Activated CD4-positive, alpha-beta T cell treated with anti-CD3 and anti-CD28 coated beads, Interleukin-2, amount 50 U/mL, for 24 hours (primary cell): ENCODE results near the gene CBX5.
A peak's percentile ranks its signal among the peaks of the same experiment; 100 is the strongest.
"Not testable (repeated sequence)": the region's sequence is repeated elsewhere in the genome, so short reads cannot be mapped to it uniquely, and the experiment has no call there.

Experiments used
- DNase-seq, 2 donors: peaks; one replicate each; pipeline ENCODE4 v3.0.0-alpha.2; 2020; ENCODE audit warnings: low read depth in 1 of 2, low spot score in 1 of 2

Gene CBX5

GRCh38 chr12:54200412-54200811 is 79.5 kb downstream of the CBX5 start:
- DNase-seq: no peak

DNA sequence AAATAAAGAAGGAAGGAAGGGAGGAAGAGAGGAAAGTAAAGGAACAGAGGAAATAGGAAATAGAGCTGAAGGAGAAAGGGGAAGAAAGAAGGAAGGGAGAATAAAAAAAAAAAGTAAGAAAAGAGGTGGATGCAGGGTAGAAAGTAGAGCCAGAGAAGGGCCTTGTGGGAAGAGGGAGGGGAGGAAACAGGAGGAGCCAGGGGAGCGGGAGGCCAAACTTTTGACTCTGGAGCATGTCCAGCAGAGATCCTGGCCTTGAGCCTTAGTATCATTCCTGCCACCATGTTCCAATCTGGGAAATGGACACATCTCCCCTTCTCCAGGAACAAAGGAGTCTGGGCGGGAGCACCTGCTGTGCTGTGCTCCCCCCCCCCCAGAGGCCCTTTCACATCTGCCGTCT is 80.0 kb downstream of the CBX5 start:
- DNase-seq: no peak

DNA sequence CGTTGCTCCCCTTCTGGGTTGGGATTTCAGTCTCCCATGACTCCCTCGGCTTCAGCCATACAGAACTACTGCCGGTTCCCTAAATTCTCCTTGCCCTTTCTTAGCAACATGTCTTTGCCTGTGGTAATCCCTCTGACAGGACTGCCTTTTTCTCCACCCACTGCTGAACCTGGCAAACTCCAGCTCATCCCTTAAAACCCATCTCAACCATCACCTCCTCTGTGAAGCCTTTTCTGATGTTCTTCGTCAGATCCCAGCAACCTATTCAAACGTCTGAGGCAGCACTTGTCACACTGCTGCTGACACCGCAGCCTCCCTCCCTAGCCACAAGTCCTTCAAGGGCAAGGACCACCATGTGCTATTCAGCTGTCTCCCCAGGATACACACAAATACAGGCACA is 80.9 kb downstream of the CBX5 start:
- no peak for DNase-seq

DNA sequence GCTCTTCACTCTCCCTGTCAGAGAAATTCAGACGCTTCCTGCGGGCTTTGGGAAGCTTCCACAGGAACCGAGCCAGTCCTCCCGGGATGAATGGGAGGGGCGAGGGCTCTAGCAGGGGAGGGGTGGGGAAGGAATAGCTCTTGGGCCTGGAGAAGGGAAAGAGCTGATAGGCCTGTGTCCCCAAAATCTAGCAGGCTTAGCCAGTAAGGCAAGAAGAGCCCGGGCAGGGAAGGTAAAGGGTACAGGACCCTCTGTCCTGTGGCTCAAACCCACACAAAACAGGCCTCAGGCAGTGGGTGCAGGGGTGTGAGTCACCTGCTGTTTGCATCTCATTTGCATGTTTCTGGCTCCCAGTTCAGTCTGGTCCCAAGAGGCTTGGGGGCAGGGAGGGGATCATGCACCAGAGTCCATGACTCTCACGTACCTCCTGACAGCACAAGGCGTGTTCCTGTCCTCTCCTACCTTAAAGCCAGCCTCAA is 82.5 kb downstream of the CBX5 start:
- DNase-seq: no peak

- DNase-seq: no peak
Measured at GRCh38 chr12:54197010-54197409, 82.9 kb downstream of the CBX5 start.

GRCh38 chr12:54196396-54196795 is 83.5 kb downstream of the CBX5 start:
- no peak for DNase-seq

- no peak for DNase-seq
Measured at GRCh38 chr12:54195737-54196347, 84.1 kb downstream of the CBX5 start.

GRCh38 chr12:54195080-54195736 is 84.7 kb downstream of the CBX5 start:
- DNase-seq: no peak

DNA sequence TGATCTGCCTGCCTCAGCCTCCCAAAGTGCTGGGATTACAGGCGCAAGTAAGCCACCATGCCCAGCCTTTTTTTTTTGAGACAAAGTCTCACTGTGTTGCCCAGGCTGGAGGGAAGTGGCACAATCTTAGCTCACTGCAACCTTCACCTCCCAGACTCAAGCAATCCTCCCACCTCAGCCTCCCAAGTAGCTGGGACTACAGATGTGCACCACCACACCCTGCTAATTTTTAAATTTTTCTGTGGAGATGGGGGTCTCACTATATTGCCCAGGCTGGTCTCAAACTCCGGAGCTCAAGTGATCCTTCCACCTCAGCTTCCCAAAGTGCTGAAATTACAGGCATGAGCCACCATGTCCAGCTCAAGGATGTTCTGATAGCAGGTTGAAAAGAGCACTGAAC is 85.3 kb downstream of the CBX5 start:
- not testable (repeated sequence) for DNase-seq

GRCh38 chr12:54193434-54193833 is 86.5 kb downstream of the CBX5 start:
- DNase-seq: no peak

DNA sequence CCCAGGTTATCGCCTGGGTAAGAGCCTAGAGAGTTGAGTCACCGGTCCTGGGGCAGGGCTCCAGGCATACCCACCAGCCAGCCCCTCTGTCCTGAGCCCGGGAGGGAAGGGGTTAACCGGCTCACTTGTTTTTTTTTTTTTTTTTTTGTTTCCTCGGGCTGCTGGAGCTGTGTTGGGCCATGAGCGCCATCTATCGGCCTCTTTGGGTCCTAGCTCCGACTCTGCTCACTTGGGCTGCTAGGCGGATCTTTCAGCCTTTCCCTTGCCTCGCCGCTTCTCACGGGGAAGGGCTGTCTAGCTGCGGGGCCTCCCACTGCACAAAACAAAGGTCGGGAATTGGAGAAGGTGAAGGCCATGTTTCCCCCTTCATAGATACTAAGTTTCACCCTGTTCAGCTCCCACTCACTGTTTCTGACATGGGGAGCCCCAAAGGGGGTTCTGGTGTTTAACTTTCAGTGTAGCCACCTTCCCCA is 88.3 kb downstream of the CBX5 start:
- DNase-seq: peak; percentile 49 to 64

DNA sequence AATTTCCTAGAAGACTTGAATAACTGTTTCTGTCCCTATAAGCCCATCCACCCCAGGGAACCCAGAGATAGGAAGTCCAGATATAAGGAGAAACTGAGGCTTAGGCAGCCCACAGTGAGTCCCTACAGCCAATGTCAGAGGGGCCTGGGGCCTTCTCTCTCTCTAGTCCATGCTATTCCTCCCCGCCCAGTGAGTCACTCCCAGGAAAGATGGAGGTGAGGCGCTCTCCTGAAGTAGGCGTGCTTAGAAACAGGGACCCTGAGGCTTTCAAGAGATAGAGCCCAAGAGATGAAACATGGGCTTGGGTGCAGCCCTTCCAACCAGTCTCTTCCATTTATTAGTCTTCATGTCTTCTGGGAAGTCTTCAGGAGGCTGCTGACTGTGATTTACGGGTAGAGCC is 88.8 kb downstream of the CBX5 start:
- no peak for DNase-seq

- no peak for DNase-seq
Measured at GRCh38 chr12:54189198-54189539, 90.8 kb downstream of the CBX5 start.

DNA sequence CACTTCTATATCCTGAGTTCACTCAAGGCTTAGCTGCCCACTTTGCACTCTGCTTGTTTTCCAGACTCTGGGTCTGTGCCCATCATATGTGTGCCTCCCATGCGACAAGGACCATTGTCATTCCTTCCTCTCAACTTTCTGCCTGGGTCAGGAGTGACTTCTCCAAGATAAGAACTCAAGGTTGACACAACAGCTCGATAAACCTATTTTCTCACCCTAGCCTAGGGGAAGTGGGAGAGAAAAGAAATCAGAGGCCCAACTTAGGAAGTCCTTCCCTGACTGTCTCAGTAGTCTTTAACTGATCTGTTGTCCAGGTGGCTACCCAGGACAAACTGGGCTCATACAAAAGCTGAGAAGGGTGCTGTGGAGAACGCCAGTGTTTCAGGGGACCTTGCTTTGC is 92.8 kb downstream of the CBX5 start:
- no peak for DNase-seq

DNA sequence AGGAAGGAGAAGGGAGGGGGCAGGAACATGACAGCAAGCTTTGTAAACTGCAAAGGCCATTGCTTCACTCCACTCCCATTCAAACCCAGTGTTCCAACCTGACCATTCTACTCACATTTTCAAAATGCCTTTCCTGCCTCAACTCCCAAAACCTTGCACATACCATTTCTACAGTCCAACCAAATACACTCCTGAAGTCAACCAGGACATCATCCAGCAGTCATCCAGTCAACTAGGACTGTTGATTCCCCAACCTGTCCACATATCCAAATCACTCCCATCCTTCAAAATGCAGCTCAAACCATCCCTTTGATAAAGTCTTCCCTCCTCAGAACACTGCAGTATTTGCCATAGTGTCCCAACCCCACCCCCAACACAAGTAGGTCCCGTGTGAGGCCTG is 94.0 kb downstream of the CBX5 start:
- DNase-seq: no peak

GRCh38 chr12:54185297-54185696 is 94.6 kb downstream of the CBX5 start:
- not testable (repeated sequence) for DNase-seq

DNA sequence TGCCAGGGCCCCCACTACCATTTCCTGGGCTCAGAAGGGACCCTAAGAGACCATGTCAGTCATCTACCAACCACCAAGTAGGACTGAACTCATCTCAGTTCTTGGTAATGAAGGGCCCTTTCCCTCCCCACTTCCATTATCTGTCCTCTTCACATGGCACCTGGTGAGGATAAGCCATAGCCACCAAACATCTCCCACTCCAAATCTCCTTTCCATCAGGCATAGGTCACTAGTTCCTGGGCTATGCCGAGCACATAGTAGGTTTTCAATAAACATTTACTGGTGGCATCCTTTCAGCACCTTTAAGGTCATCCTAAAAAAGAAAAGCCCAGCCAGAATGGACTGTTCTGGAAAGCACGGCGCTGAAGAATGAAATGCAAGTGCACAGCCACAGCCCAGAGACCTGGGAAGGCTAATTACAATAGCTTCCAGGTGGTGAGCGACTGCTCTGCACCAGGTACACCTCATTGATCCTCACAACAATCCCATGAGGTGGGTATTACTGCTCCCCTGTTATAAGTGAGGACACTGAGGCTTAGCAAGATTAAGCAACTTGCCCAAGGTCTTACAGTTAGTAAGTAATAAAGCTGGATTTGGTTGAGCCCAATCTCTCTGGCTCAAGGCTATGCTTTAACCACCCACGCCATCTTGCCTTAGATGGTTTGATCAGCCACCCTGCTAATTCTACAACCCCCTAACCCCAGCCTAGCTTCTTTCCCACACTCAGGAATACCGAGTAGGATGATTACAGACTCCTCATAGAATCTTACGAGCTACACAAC is 95.7 kb downstream of the CBX5 start:
- DNase-seq: no peak

- DNase-seq: no peak
Measured at GRCh38 chr12:54182981-54183380, 96.9 kb downstream of the CBX5 start.

DNA sequence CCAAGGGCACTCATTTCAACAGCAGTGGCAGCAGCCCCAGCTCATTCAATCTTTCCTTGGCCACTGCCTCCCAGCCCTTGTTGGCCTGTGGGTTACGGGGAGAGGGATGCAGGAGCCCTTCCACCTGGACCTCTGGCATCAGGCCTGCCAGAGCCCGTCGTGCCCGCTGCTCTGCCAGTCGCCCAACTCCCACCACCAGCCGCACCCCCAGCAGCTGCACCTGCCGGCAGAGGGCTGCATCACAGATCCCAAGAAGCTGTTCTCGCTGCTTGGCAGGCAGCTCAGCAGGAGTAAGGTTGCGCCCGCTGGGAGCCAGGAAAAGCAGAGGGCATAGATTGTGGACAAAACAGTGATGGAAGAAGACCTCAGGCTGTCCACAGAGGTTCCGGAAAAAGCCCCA is 97.8 kb downstream of the CBX5 start:
- DNase-seq: no peak
